HG02885 (cell line): Measurements from ENCODE around the gene VCL.

Experiments used
- ATAC-seq: cut with Tn5 transposase; IDR thresholded peaks from one replicate; pipeline ENCODE4 v1.9.1; 2021; ENCODE audit warnings: mild to moderate bottlenecking; ENCODE audit not compliant: unreplicated experiment, poor library complexity

Gene VCL

GRCh38 chr10:74096777-74097176, 98.9 kb downstream of the VCL start:
- peak; percentile 92 for ATAC-seq

- ATAC-seq, result no peak
Measured at GRCh38 chr10:74097776-74098175, 99.9 kb downstream of the VCL start.

DNA sequence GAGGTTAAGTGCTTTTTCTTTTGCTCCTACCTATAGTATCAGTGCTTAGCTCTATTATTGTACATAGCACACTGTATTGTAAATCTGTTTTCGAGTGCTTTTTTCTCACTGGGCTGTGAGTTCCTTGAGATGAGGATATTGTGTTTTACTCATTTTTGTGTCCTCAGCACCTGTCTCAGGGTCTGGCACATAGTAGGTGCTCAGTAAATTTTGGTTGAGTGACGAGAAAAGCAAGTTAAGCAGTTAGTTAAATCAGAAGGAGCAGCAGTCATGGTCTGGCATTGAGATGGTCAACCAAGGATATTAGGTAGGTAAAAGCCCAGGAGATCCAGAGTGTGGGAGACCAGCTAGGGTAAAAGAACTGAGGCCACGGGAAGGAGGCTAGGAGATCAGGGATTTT, 101.5 kb downstream of the VCL start:
- ATAC-seq, result no peak

GRCh38 chr10:74099836-74100235, 101.9 kb downstream of the VCL start:
- no peak for ATAC-seq

GRCh38 chr10:74103560-74104258, 105.8 kb downstream of the VCL start:
- ATAC-seq, result no peak

- ATAC-seq, result no peak
Measured at GRCh38 chr10:74104480-74104879, 106.6 kb downstream of the VCL start.

DNA sequence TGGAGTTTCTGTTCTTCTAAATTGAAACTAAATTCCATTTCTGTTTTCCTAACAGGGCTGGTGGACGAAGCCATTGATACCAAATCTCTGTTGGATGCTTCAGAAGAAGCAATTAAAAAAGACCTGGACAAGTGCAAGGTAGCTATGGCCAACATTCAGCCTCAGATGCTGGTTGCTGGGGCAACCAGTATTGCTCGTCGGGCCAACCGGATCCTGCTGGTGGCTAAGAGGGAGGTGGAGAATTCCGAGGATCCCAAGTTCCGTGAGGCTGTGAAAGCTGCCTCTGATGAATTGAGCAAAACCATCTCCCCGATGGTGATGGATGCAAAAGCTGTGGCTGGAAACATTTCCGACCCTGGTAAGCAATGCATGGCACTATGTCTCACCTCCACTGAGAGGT, 107.1 kb downstream of the VCL start:
- no peak for ATAC-seq

- ATAC-seq, result no peak
Measured at GRCh38 chr10:74107391-74107790, 109.5 kb downstream of the VCL start.

GRCh38 chr10:74109452-74109851, 111.5 kb downstream of the VCL start:
- no peak for ATAC-seq

- no peak for ATAC-seq
Measured at GRCh38 chr10:74110120-74110519, 112.2 kb downstream of the VCL start.

GRCh38 chr10:74111799-74112198, 113.9 kb downstream of the VCL start:
- no peak for ATAC-seq

DNA sequence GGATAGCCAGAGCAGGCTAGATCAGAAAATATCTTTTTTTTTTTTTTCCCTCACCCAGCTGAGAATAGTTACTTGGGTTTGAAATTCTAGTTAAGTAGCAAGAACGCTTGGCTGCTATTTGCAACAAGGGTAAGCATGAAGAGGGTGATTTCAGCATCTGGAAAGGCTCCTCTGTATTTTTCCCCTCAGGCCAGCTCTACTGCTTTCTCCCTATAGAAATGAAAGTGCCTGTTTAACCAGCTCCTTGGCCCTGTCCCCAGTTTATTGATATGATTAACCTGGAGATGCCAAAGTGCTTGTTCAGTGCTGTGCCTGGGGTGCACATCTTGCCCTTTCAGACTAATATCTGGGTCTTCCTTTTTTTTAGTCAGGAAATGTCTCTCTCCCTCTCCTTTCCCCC, 115.6 kb downstream of the VCL start:
- no peak for ATAC-seq

DNA sequence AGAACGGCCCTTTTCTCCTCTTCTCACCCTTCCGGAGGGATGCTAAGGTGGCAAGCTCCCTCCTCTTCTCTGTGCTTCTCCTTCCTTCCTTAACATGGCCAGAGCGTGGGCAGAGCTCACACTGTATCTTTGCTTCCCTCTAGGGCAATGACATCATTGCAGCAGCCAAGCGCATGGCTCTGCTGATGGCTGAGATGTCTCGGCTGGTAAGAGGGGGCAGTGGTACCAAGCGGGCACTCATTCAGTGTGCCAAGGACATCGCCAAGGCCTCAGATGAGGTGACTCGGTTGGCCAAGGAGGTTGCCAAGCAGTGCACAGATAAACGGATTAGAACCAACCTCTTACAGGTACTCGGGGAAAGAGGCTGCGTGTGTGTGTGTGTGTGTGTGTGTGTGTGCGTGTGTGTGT, 116.1 kb downstream of the VCL start:
- no peak for ATAC-seq

DNA sequence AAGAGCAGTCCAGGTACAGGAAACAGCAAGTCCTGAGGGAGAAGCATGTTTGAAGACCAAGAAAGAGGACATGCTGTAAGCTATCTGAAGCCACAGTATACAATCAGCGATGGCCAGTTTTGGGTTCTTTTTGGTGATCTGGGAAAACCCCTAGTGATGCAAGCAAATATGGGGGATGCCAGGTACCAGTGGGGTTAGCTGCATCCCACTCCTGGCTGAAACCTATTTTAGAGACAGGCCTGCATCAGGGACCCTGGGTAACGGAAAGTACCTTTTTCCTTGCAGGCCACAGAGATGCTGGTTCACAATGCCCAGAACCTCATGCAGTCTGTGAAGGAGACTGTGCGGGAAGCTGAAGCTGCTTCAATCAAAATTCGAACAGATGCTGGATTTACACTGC, 119.8 kb downstream of the VCL start:
- peak; percentile 45 for ATAC-seq

GRCh38 chr10:74118804-74119203, 120.9 kb downstream of the VCL start:
- no peak for ATAC-seq

DNA sequence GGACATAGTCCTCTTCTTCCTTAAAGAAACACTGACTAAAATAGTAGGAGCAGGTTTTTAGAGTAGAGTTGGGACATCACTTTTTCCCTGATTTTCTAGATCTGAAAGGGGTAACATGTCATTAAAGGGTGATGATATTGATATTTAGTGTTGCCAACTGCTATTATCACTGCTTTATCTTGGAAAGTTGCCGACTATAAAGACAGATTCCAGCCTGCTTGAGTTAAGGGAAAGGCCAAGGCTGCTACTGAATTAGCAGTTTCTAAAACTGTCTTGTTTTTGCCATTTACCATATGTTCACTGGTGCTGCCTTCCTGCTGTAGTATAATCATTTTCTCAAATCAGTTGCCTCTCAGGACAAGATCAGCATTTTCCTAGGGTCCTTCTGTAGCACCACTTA, 123.0 kb downstream of the VCL start:
- ATAC-seq, result no peak

DNA sequence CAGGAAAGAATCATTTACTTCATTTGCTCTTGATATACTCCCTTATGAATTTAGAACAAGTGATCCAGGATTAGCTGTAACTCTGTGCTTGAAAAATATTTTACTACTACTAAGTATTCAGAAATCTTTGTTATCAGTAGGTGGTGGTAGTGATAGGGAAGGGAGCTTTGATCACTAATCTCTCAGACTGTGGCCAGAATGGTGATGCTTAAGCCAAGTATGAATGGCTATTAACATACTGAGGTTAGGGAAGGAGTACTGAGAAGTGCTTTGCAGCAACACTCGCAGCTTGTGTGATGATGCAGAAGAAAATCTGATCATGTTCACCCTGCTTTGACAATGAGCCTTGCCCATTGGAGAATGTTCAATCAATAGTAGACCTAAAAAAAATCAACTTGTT, 123.5 kb downstream of the VCL start:
- ATAC-seq, result no peak

- no peak for ATAC-seq
Measured at GRCh38 chr10:74122060-74122459, 124.1 kb downstream of the VCL start.

DNA sequence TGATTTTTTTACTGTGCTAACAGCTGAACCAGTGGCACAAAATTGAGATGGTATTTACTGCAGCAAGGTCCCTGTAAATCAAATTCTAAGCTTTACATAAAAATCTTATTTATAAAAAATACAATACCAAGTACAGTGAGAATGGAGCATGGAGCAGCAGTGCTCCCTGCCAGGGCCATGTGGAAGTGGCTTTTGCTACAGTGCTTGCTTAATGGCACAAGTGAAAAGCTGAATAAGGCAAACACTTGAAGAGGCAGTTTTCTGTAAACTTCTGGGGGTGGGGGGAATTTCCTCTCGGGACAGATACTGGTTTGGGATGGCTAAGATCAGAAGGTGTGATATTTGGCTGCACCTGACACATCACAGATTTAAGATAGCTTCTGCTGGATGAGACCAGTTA, 125.2 kb downstream of the VCL start:
- no peak for ATAC-seq

GRCh38 chr10:74133923-74134820, 136.3 kb downstream of the VCL start:
- ATAC-seq, result no peak

GRCh38 chr10:74135452-74135851, 137.5 kb downstream of the VCL start:
- ATAC-seq, result no peak

- ATAC-seq, result no peak
Measured at GRCh38 chr10:74137992-74138391, 140.1 kb downstream of the VCL start.
